Pancreas (tissue), 10 donors: ENCODE data around the gene CERT1. TPM values are rescaled to one million over a fixed set of nuclear protein-coding genes. Genes with fewer than 3 reads are reported as not detected.
A peak's percentile ranks its signal among the peaks of the same experiment; 100 is the strongest.

ENCODE experiments used
- ATAC-seq, 4 donors: fragments of 200-7000 bp; cut with Tn5 transposase; one replicate each; pipeline versions ENCODE4 v1.8.0 to v1.9.1; 2020; ENCODE audit warnings: mild to moderate bottlenecking in 4 of 4, moderate library complexity in 4 of 4
- DNase-seq, 6 donors: peaks; one replicate each; pipeline ENCODE4 v3.0.0-alpha.2; 2020
- FAIRE-seq: peaks from 2 replicates; lab custom pipeline; 2012; peaks lifted over from hg19 to GRCh38; lab: Jason Lieb, UNC
- H3K27ac ChIP-seq, 4 donors: fragments of 200-600 bp; sonication (generic); 1 replicate in 3 of 4; 2 replicates in 1 of 4; pipeline versions ENCODE4 v1.5.0 to v1.8.0; 2020
- H3K27me3 ChIP-seq, 4 donors: fragments of 200-600 bp; one replicate each; pipeline ENCODE4 v1.8.0; 2021
- H3K36me3 ChIP-seq, 3 donors: fragments of 200-600 bp; sonication (generic) in 1 of 3; one replicate each; pipeline versions ENCODE4 v1.5.0 to v1.8.0; 2020 to 2021
- H3K4me1 ChIP-seq, 3 donors: fragments of 200-600 bp; one replicate each; pipeline ENCODE4 v1.8.0; 2021
- H3K4me3 ChIP-seq, 4 donors: fragments of 200-600 bp; sonication (generic) in 2 of 4; one replicate each; pipeline versions ENCODE4 v1.5.0 to v1.8.0; 2020 to 2021
- H3K9me3 ChIP-seq, 4 donors: fragments of 200-600 bp; one replicate each; pipeline ENCODE4 v1.8.0; 2021
- WGBS, 2 donors: extraction: QIAGEN DNeasy Blood & Tissue Kit; methylation state at CpG; one replicate each; pipeline ENCODE4 v1.1.7; 2013; 5-methylcytosine and 5-hydroxymethylcytosine counted together
- intact Hi-C, 3 donors: fragments of 100-400 bp; cut with DNase I; formaldehyde crosslinking; loops; one replicate each; pipeline versions ENCODE4 v1.11.1 to v1.14.2; 2022
- polyA plus RNA-seq, 2 donors: library from polyadenylated mRNA; stranded (reverse); fragments of 200-250 nt; gene quantifications; one replicate each; pipeline ENCODE4 v1.2.3, GENCODE V29; 2013
- total RNA-seq, 6 donors: library from RNA; stranded (reverse); fragmentation: NEBNext Ultra II Directional in 4 of 6; extraction: Animal tissue kit (Norgen Biotek cat#: 25700) in 4 of 6; gene quantifications; one replicate each; pipeline versions ENCODE4 v1.2.1 to v1.2.4, GENCODE V29; 2021 to 2023
- TF ChIP-seq, protein P1 (sequence below), 4 donors: fragments of 200-600 bp; sonication (generic) in 3 of 4; IDR thresholded peaks; one replicate each; pipeline versions ENCODE4 v1.5.0 to v1.8.0; 2021; ENCODE audit warnings: antibody characterized with exemption in 4 of 4
- donor health status: healthy with polysubstance abuse.
- donor health status: DM: no; HTN: no; CAD: no; lungs with moderate emphysema.
- donor health status: DM: no; HTN: no; CAD: no.
- donor health status: control.
- donor health status: control.
- donor health status: Bipolar disorder and iron deficiency.
- donor health status: DM: yes; HTN: yes; CAD: no.
- donor health status: DM: no; HTN: no; CAD: no.
- donor health status: DM: no; HTN: no; CAD: no.
- donor health status: DM: yes; HTN: yes; CAD: no.

CERT1 gene
- total and polyA plus RNA-seq, 8 donors, result 6.2 to 22.7 (median 11.1) TPM

DNA sequence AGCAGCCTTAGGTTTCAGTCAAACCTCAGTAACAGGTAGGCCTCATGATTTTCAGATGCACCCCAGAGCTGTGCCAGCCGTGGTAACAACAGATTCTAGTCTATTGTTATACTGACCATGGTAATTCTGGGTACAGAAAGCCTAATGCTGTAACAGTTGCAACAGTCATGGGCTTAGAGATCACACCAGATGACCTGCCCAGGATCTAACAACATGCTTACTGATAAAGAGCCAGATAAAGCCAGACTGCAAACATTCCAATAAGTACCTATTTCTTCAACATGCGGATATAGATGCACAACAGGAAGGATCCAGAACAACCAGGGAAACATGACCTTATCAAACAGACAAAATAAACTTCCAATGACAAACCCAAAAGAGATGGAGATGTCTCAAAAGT is 42.8 kb downstream of the CERT1 start:
- 97 to 98% methylated on average over 2 of the region's 2 CpGs for WGBS, 2 donors
- no peak for ATAC-seq
- no peaks in the 10 kb centered on the region for H3K27me3 ChIP-seq
- no peak for DNase-seq
- H3K27ac ChIP-seq, result no peak overlapping the region
- H3K4me3 ChIP-seq, result no peak overlapping the region
- TF ChIP-seq, protein P1, sequence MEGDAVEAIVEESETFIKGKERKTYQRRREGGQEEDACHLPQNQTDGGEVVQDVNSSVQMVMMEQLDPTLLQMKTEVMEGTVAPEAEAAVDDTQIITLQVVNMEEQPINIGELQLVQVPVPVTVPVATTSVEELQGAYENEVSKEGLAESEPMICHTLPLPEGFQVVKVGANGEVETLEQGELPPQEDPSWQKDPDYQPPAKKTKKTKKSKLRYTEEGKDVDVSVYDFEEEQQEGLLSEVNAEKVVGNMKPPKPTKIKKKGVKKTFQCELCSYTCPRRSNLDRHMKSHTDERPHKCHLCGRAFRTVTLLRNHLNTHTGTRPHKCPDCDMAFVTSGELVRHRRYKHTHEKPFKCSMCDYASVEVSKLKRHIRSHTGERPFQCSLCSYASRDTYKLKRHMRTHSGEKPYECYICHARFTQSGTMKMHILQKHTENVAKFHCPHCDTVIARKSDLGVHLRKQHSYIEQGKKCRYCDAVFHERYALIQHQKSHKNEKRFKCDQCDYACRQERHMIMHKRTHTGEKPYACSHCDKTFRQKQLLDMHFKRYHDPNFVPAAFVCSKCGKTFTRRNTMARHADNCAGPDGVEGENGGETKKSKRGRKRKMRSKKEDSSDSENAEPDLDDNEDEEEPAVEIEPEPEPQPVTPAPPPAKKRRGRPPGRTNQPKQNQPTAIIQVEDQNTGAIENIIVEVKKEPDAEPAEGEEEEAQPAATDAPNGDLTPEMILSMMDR (IDR thresholded peaks at IDR 0.05), result no peak
- H3K9me3 ChIP-seq, result no peaks in the 10 kb centered on the region
- intact Hi-C loops, result no loop called here
- FAIRE-seq, result no peak
- H3K36me3 ChIP-seq, result no peaks in the 10 kb centered on the region
- no peaks in the 10 kb centered on the region for H3K4me1 ChIP-seq

DNA sequence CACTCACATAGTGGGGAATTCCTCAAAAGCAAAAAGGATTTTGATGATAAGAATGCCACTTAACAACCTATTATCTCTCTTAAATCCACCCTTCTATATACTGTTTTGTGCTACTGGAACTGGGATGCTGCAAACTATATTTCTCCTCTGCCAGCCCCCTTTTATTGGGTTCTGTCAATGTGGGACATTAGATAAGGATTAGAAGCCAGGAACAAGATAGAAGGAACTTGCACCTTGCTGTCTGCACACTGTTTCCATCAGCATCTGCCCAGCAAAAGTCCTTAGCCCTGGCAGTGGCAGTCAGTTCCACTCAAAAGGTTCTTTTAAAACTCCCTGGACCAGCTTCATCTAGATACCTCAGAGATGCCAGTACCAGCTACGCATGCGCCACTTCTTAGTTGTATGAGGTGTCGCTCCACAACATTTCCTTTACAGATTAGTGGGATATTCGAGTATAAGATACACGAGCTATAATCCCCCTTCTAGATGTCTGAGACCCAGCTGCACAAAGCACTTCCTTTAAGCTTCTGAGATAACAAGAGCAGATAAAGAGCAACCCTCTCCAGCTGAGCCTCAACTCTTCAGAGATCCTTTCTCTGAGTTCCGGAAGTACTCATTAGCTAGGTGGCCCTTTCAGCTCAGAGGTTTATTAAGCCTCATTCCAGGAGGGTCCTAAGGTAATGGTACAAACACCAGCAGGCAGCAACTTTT is 45.3 kb downstream of the CERT1 start:
- ATAC-seq (no peak), FAIRE-seq (no peak), DNase-seq (no peak)
- WGBS, 2 donors, result 90 to 94% methylated on average over 6 of the region's 6 CpGs
- Histone ChIP-seq H3K4me3 (no peak overlapping the region), H3K27ac (no peak overlapping the region), H3K27me3 (no peaks in the 10 kb centered on the region), H3K9me3 (no peaks in the 10 kb centered on the region), H3K36me3 (no peaks in the 10 kb centered on the region), H3K4me1 (no peaks in the 10 kb centered on the region)
- TF ChIP-seq, protein P1 (IDR thresholded peaks at IDR 0.05), result no peak
- intact Hi-C loops, result no loop called here

DNA sequence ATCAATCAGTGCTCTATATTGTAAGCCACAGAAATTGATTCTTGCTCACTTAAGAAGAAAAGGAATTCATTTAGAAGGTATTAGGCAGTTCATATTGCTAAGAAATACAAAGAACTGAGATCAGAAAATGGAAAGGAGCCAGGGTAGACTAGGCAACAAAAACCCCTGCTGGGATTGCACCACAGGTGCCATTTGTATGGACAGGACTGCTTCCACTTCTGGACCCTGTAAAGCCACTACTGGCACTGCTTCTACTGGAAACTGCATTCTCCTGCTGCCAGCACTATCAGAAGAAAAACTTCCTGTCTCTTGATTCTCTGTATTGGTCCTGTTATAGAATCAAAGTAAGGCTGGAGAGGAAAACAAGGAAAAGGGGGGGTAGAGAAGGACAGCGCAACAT is 45.9 kb downstream of the CERT1 start:
- TF ChIP-seq, protein P1 (IDR thresholded peaks at IDR 0.05), result no peak
- H3K27ac ChIP-seq, result no peak overlapping the region
- no peaks in the 10 kb centered on the region for H3K36me3 ChIP-seq
- no peak for FAIRE-seq
- WGBS, 2 donors, result 90 to 100% methylated on average over 1 of the region's 1 CpG
- no peaks in the 10 kb centered on the region for H3K27me3 ChIP-seq
- H3K4me3 ChIP-seq, result no peak overlapping the region
- intact Hi-C loops, result no loop called here
- no peaks in the 10 kb centered on the region for H3K9me3 ChIP-seq
- H3K4me1 ChIP-seq, result peaks cover 2 to 6% (median 5%) of the 10 kb centered on the region in 3 donors
- ATAC-seq, result peak in 3 of 4 donors; percentile 27 to 61 (median 44)
- DNase-seq, result no peak

DNA sequence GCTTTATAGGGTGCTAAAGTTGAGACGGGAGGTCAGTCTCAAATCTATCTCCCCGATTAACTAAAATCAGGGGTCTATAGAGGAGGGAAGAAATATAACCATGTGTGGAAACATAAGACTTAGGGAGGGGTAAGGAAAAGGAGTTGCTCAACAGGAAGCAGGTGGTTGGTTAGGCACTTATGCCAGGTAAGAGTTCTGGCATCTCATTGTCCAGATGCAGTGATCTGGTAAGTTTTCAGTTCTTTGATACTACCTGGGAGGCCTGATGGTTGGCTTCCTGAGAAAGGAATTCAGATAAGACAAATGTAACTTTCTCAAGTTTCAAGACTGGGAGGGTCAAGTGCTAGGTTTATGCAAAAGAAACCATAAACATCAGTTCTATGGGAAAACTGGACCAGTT is 47.7 kb downstream of the CERT1 start:
- DNase-seq (no peak), FAIRE-seq (no peak), ATAC-seq (no peak)
- TF ChIP-seq, protein P1 (IDR thresholded peaks at IDR 0.05), result no peak
- no peaks in the 10 kb centered on the region for H3K36me3 ChIP-seq
- H3K4me1 ChIP-seq, result peaks cover 3 to 11% (median 10%) of the 10 kb centered on the region in 3 donors
- H3K27me3 ChIP-seq, result no peaks in the 10 kb centered on the region
- H3K27ac ChIP-seq, result no peak overlapping the region
- intact Hi-C loops, result no loop called here
- H3K4me3 ChIP-seq, result no peak overlapping the region
- H3K9me3 ChIP-seq, result no peaks in the 10 kb centered on the region
- 90 to 91% methylated on average over 2 of the region's 2 CpGs for WGBS, 2 donors

DNA sequence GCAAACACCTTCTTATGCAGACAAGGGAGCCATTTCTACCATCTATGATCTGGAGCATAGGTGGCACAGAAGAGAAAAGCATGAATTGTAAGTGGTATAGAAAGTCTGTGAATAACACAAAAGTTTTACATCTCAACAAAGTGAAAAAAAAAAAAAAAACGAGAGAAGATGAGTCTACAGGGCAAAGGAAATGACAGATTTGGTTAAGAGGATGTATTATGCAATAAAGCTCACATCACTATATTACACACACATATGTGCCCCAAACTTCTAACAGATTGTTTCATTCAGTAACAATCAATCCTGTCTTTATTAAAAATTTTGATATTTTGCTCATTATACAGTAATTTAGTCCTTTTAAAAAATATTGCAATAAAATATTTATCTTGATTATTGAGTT is 49.8 kb downstream of the CERT1 start:
- ATAC-seq, result no peak
- intact Hi-C loops, result no loop called here
- H3K27ac ChIP-seq, result no peak overlapping the region

More for the DNA sequence above, 49.8 kb downstream of the CERT1 start:
- Histone ChIP-seq H3K9me3 (no peaks in the 10 kb centered on the region), H3K36me3 (no peaks in the 10 kb centered on the region), H3K4me1 (peaks cover 3 to 11% (median 10%) of the 10 kb centered on the region in 3 donors), H3K27me3 (no peaks in the 10 kb centered on the region), H3K4me3 (no peak overlapping the region)
- TF ChIP-seq, protein P1 (IDR thresholded peaks at IDR 0.05), result no peak
- FAIRE-seq (no peak), DNase-seq (no peak)
- 48 to 75% methylated on average over 1 of the region's 1 CpG for WGBS, 2 donors
